HepG2 (cell line): ENCODE measurements around the gene TPPP3. TPM values are rescaled to one million over a fixed set of nuclear protein-coding genes. Genes with fewer than 3 reads are reported as not detected.

Experiments used
- ATAC-seq: fragments of 200-7000 bp; cut with Tn5 transposase; 3 replicates; pipeline ENCODE4 v1.9.1; 2020; ENCODE audit warnings: mild to moderate bottlenecking, moderate library complexity
- BruUV-seq: library from RNA; stranded (reverse); fragments of 400-500 nt; replicated peaks from 2 replicates; lab custom pipeline; 2021; lab: Mats Ljungman, UMichigan
- CTCF ChIA-PET: fragments of 300-600 bp; formaldehyde crosslinking; extraction: SDS; loops from one replicate; lab custom pipeline; 2021; ENCODE audit warnings: low total read pairs, inconsistent platforms, low intra/inter-chr PET ratio; lab: Yijun Ruan, JAX
- POLR2A ChIA-PET: fragments of 350-600 bp; sonication (Branson Sonifier 250); formaldehyde crosslinking; loops from one replicate; lab custom pipeline; 2020; ENCODE audit warnings: antibody characterized with exemption, inconsistent platforms; lab: Yijun Ruan, JAX
- DNase-seq: peaks from one replicate; pipeline ENCODE4 v3.0.0-alpha.2; 2015; ENCODE audit warnings: low spot score
- FAIRE-seq: peaks from 3 replicates; lab custom pipeline; 2011; peaks lifted over from hg19 to GRCh38; lab: Jason Lieb, UNC
- H2AFZ ChIP-seq: one replicate; pipeline ENCODE4 v1.6.1; 2011; ENCODE audit warnings: low read length, inconsistent platforms
- H3K27ac ChIP-seq: fragments of 300-600 bp; 3 replicates; pipeline ENCODE4 v1.8.0; 2011; ENCODE audit warnings: mixed run types, mild to moderate bottlenecking, mixed read lengths, low read length, inconsistent platforms; ENCODE audit not compliant: insufficient read depth; ENCODE audit errors: extremely low read length
- H3K27me3 ChIP-seq, 2 experiments: fragments of 200-600 bp in 1 of 2; 2 replicates in 1 of 2; 3 replicates in 1 of 2; pipeline versions ENCODE4 v1.6.0 to v1.8.0; 2011; ENCODE audit warnings: low read length in 2 of 2, mild to moderate bottlenecking in 2 of 2, moderate library complexity in 2 of 2, inconsistent platforms in 1 of 2; ENCODE audit not compliant: insufficient read depth in 2 of 2, control insufficient read depth in 1 of 2
- H3K36me3 ChIP-seq, 2 experiments: fragments of 200-600 bp in 1 of 2; replicated peaks in 1 of 2; 2 replicates in 1 of 2; 3 replicates in 1 of 2; pipeline versions ENCODE4 v1.5.1 to v1.8.0; 2011; ENCODE audit warnings: low read length in 2 of 2, inconsistent platforms in 1 of 2; ENCODE audit not compliant: insufficient read depth in 2 of 2, control insufficient read depth in 1 of 2
- H3K4me1 ChIP-seq: 2 replicates; pipeline ENCODE4 v1.5.1; 2012; ENCODE audit warnings: low read length, inconsistent platforms; ENCODE audit not compliant: insufficient read depth
- H3K4me2 ChIP-seq: 2 replicates; pipeline ENCODE4 v1.6.0; 2011; ENCODE audit warnings: low read depth, low read length, inconsistent platforms
- H3K4me3 ChIP-seq, 3 experiments: fragments of 200-600 bp in 1 of 3; sonication (generic), shearing (Covaris generic) in 1 of 3; replicated peaks in 1 of 3; 2 replicates each; pipeline ENCODE4 v1.5.1; 2011 to 2016; ENCODE audit warnings: low read length in 3 of 3, inconsistent platforms in 2 of 3, low read depth in 2 of 3, mild to moderate bottlenecking in 2 of 3, control low read depth in 1 of 3, mixed read lengths in 1 of 3; ENCODE audit not compliant: insufficient read depth in 1 of 3
- H3K79me2 ChIP-seq: one replicate; pipeline ENCODE4 v1.6.1; 2011; ENCODE audit warnings: low read length, inconsistent platforms; ENCODE audit not compliant: insufficient read depth
- H3K9ac ChIP-seq: 2 replicates; pipeline ENCODE4 v1.6.0; 2011; ENCODE audit warnings: mild to moderate bottlenecking, low read depth, low read length, inconsistent platforms; ENCODE audit not compliant: insufficient read depth
- H3K9me3 ChIP-seq: 2 replicates; pipeline ENCODE4 v1.5.1; 2012; ENCODE audit warnings: mild to moderate bottlenecking, low read length
- H4K20me1 ChIP-seq: 2 replicates; pipeline ENCODE4 v1.6.0; 2011; ENCODE audit warnings: inconsistent platforms, mild to moderate bottlenecking, low read length, moderate library complexity; ENCODE audit not compliant: insufficient read depth
- FOXP1 ChIP-seq, 2 experiments: fragments of 450-650 bp in 1 of 2; IDR thresholded peaks; 2 replicates each; pipeline ENCODE4 v1.6.1; 2017 to 2018; ENCODE audit warnings: antibody characterized with exemption in 1 of 2
- HNRNPL ChIP-seq: fragments of 200-400 bp; formaldehyde crosslinking; IDR thresholded peaks from 2 replicates; pipeline ENCODE4 v1.6.1; 2017; ENCODE audit warnings: mild to moderate bottlenecking, low read depth, low read length
- KAT8 ChIP-seq: IDR thresholded peaks from 2 replicates; pipeline ENCODE4 v1.6.1; 2016; ENCODE audit warnings: missing genetic modification reagents, missing compliant biosample characterization
- KLF12 ChIP-seq: sonication (generic); formaldehyde crosslinking; IDR thresholded peaks from 2 replicates; pipeline ENCODE4 v1.4.0; 2020; ENCODE audit warnings: missing genetic modification reagents, borderline replicate concordance
- PHF21A ChIP-seq: sonication (generic); formaldehyde crosslinking; IDR thresholded peaks from 2 replicates; pipeline ENCODE4 v1.5.0; 2020; ENCODE audit warnings: mild to moderate bottlenecking, missing genetic modification reagents
- POLR2A ChIP-seq, 2 experiments: IDR thresholded peaks; 2 replicates each; pipeline ENCODE4 v1.6.1; 2011; ENCODE audit warnings: low read depth in 2 of 2, low read length in 2 of 2, mild to moderate bottlenecking in 1 of 2, moderate library complexity in 1 of 2; ENCODE audit not compliant: insufficient read depth in 1 of 2
- PTBP1 ChIP-seq: fragments of 200-400 bp; formaldehyde crosslinking; IDR thresholded peaks from 2 replicates; pipeline ENCODE4 v1.6.1; 2018; ENCODE audit warnings: low read length, low read depth; ENCODE audit not compliant: poor library complexity, severe bottlenecking
- TEAD3 ChIP-seq: optimal IDR thresholded peaks from 2 replicates; pipeline ENCODE3; 2016; ENCODE audit warnings: borderline replicate concordance
- ZBTB46 ChIP-seq: sonication (generic); formaldehyde crosslinking; IDR thresholded peaks from 2 replicates; pipeline ENCODE4 v1.4.0; 2020; ENCODE audit warnings: mild to moderate bottlenecking, missing genetic modification reagents, borderline replicate concordance
- ZBTB7B ChIP-seq: sonication (generic); formaldehyde crosslinking; IDR thresholded peaks from 2 replicates; pipeline ENCODE4 v1.4.0; 2020; ENCODE audit warnings: missing genetic modification reagents
- ZMYM4 ChIP-seq: sonication (generic); formaldehyde crosslinking; IDR thresholded peaks from 2 replicates; pipeline ENCODE4 v1.8.1; 2023; ENCODE audit warnings: mild to moderate bottlenecking, missing genetic modification reagents
- ZNF143 ChIP-seq: sonication (generic); formaldehyde crosslinking; IDR thresholded peaks from 2 replicates; pipeline ENCODE4 v1.4.0; 2020; ENCODE audit warnings: missing genetic modification reagents
- ZNF260 ChIP-seq: sonication (generic); formaldehyde crosslinking; IDR thresholded peaks from 2 replicates; pipeline ENCODE4 v1.4.0; 2020; ENCODE audit warnings: missing genetic modification reagents, low read depth, mild to moderate bottlenecking, borderline replicate concordance
- ZNF678 ChIP-seq: sonication (generic); formaldehyde crosslinking; IDR thresholded peaks from 2 replicates; pipeline ENCODE4 v1.4.0; 2020; ENCODE audit warnings: mild to moderate bottlenecking, missing genetic modification reagents
- WGBS: methylation state at CpG from one replicate; pipeline ENCODE4 v1.1.6; 2017; ENCODE audit warnings: low lambda C conversion rate; 5-methylcytosine and 5-hydroxymethylcytosine counted together
- in situ Hi-C: cut with HindIII; loops from 2 replicates; pipeline ENCODE4 v1.10.0; 2017; ENCODE audit warnings: low pct_unique_long_range_greater_than_20kb; ENCODE audit not compliant: extremely low pct_ligation_motif_present
- intact Hi-C: fragments of 100-400 bp; cut with micrococcal nuclease; formaldehyde crosslinking; loops from one replicate; pipeline ENCODE4 v1.10.0; 2022; ENCODE audit not compliant: unreplicated experiment
- polyA plus RNA-seq, 8 experiments: library from polyadenylated mRNA; depleted of rRNA in 3 of 8; stranded (reverse) in 7 of 8; unstranded in 1 of 8; fragments of >200 nt; fragmentation: Illumina TruSeq in 4 of 8; extraction: Trizol in 4 of 8; gene quantifications; 2 replicates each; pipeline versions ENCODE4 v1.2.1 to v1.2.3, GENCODE V29; 2011 to 2016; ENCODE audit warnings: low read depth in 4 of 8, missing spikeins in 1 of 8, mixed read lengths in 1 of 8; ENCODE audit not compliant: insufficient read depth in 1 of 8
- total RNA-seq, 5 experiments: library from RNA; depleted of rRNA; stranded (reverse); fragments of >200 nt; fragmentation: Illumina TruSeq; extraction: Trizol; gene quantifications; 2 replicates each; pipeline ENCODE4 v1.2.3, GENCODE V29; 2016; ENCODE audit warnings: low read depth in 1 of 5
- TF ChIP-seq, protein P1 (sequence below), 2 experiments: sonication (generic) in 1 of 2; formaldehyde crosslinking in 1 of 2; IDR thresholded peaks; 2 replicates each; pipeline versions ENCODE4 v1.4.0 to v1.6.1; 2018 to 2020; ENCODE audit warnings: missing genetic modification reagents in 2 of 2, borderline replicate concordance in 1 of 2, low read depth in 1 of 2, mild to moderate bottlenecking in 1 of 2, missing biosample characterization in 1 of 2
- TF ChIP-seq, protein P2 (sequence below): sonication (generic); formaldehyde crosslinking; IDR thresholded peaks from 2 replicates; pipeline ENCODE4 v1.4.0; 2020; ENCODE audit warnings: mild to moderate bottlenecking, missing genetic modification reagents
- TF ChIP-seq, protein P3 (sequence below): sonication (generic); formaldehyde crosslinking; IDR thresholded peaks from 2 replicates; pipeline ENCODE4 v1.4.0; 2020; ENCODE audit warnings: missing genetic modification reagents

TPPP3 gene
- total and polyA plus RNA-seq, 2 of the 13 experiments (the other 11 are each of a cell fraction or from before 2014, with no cell fraction given) = 0.16 to 0.44 TPM

- Histone ChIP-seq H3K27ac (peak overlapping the region; percentile 89), H3K27me3 (peaks cover 2 to 19% of the 10 kb centered on the region in 2 experiments; a peak in 3 of 5 replicates), H3K36me3 (no peaks in the 10 kb centered on the region), H3K9me3 (no peaks in the 10 kb centered on the region), H2AFZ (no peak overlapping the region), H3K79me2 (no peaks in the 10 kb centered on the region), H3K4me3 (peak overlapping the region; percentile 67 to 78 (median 67)), H3K9ac (peak overlapping the region; percentile 76), H3K4me1 (peaks cover 48% of the 10 kb centered on the region), H4K20me1 (no peaks in the 10 kb centered on the region), H3K4me2 (peak overlapping the region; percentile 88)
- ChIA-PET POLR2A (interaction anchor here (1.0 to 5.5 kb wide), 8 partner anchors 16 to 599 kb away, joined by 3 to 182 read pairs (median 12); partner anchors contain the start of genes ATP6V0D1, FHOD1 and NAE1), CTCF (interaction anchor here (3.3 to 6.5 kb wide), 2 partner anchors 17 to 37 kb away, joined by 56 to 98 read pairs; no protein-coding TSS in a partner anchor)
- BruUV-seq = no TSS peak
- intact Hi-C loops = loop anchor here (5.0 kb wide), 1 partner anchor 52 kb away; the partner anchor contains the start of genes AGRP and ATP6V0D1
- 13% methylated on average over 8 of the region's 13 CpGs for WGBS
- ATAC-seq (peak; percentile 1), DNase-seq (no peak), FAIRE-seq (no peak)
- in situ Hi-C loops = loop anchor here (5.0 kb wide), 1 partner anchor 37 kb away; no protein-coding TSS in a partner anchor
- TF ChIP-seq, protein P1, sequence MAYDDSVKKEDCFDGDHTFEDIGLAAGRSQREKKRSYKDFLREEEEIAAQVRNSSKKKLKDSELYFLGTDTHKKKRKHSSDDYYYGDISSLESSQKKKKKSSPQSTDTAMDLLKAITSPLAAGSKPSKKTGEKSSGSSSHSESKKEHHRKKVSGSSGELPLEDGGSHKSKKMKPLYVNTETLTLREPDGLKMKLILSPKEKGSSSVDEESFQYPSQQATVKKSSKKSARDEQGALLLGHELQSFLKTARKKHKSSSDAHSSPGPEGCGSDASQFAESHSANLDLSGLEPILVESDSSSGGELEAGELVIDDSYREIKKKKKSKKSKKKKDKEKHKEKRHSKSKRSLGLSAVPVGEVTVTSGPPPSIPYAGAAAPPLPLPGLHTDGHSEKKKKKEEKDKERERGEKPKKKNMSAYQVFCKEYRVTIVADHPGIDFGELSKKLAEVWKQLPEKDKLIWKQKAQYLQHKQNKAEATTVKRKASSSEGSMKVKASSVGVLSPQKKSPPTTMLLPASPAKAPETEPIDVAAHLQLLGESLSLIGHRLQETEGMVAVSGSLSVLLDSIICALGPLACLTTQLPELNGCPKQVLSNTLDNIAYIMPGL (CRISPR knock-in tag; IDR thresholded peaks at IDR 0.05; ENCODE audit: borderline replicate concordance in 1 of 2, low read depth in 1 of 2) = peak in 1 of 2 experiments; percentile 3; a peak in 1 of 4 replicates
- peak; percentile 26; the same call in 1 of the 2 replicates for TF ChIP-seq ZBTB46
- no peak for TF ChIP-seq ZNF260 (CRISPR knock-in tag)
- TF ChIP-seq ZNF143 = 0 out of 2 replicates have a peak, but pooled peaks have one; percentile 8
- TF ChIP-seq, protein P2, sequence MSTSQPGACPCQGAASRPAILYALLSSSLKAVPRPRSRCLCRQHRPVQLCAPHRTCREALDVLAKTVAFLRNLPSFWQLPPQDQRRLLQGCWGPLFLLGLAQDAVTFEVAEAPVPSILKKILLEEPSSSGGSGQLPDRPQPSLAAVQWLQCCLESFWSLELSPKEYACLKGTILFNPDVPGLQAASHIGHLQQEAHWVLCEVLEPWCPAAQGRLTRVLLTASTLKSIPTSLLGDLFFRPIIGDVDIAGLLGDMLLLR (CRISPR knock-in tag) = no peak
- TF ChIP-seq HNRNPL = peak; percentile 89
- no peak for TF ChIP-seq KAT8 (CRISPR knock-in tag)
- peak; percentile 10 for TF ChIP-seq PTBP1
- TF ChIP-seq ZBTB7B (CRISPR knock-in tag) = peak; percentile 12; the same call in 1 of the 2 replicates
- no peak; the same call in 1 of the 2 replicates for TF ChIP-seq ZNF678 (CRISPR knock-in tag)
- TF ChIP-seq TEAD3 = no peak
- TF ChIP-seq, protein P3, sequence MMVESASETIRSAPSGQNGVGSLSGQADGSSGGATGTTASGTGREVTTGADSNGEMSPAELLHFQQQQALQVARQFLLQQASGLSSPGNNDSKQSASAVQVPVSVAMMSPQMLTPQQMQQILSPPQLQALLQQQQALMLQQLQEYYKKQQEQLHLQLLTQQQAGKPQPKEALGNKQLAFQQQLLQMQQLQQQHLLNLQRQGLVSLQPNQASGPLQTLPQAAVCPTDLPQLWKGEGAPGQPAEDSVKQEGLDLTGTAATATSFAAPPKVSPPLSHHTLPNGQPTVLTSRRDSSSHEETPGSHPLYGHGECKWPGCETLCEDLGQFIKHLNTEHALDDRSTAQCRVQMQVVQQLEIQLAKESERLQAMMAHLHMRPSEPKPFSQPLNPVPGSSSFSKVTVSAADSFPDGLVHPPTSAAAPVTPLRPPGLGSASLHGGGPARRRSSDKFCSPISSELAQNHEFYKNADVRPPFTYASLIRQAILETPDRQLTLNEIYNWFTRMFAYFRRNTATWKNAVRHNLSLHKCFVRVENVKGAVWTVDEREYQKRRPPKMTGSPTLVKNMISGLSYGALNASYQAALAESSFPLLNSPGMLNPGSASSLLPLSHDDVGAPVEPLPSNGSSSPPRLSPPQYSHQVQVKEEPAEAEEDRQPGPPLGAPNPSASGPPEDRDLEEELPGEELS (CRISPR knock-in tag) = peak; percentile 5; the same call in 1 of the 2 replicates
- 0 out of 2 replicates have a peak, but pooled peaks have one; percentile 3 for TF ChIP-seq ZMYM4 (CRISPR knock-in tag)
- no peak for TF ChIP-seq PHF21A
- peak in 1 of 2 experiments; percentile 43; a peak in 2 of 4 replicates for TF ChIP-seq POLR2A (IDR thresholded peaks at IDR 0.05; ENCODE audit: insufficient read depth in 1 of 2, low read depth in 2 of 2, low read length in 2 of 2)
- TF ChIP-seq KLF12 (CRISPR knock-in tag) = no peak
- TF ChIP-seq FOXP1 (IDR thresholded peaks at IDR 0.05) = no peak
- TF ChIP-seq FOXP1 (CRISPR knock-in tag; IDR thresholded peaks at IDR 0.05) = no peak
Measured at GRCh38 chr16:67429799-67430503, 36.7 kb upstream of the TPPP3 start.
